Adipose tissue (tissue), 3 donors: Measurements from ENCODE around the gene BTBD19. TPM values are rescaled to one million over a fixed set of nuclear protein-coding genes. Genes with fewer than 3 reads are reported as not detected.

Experiments used
- H3K27ac ChIP-seq: one replicate; pipeline ENCODE4 v1.5.1; 2013; ENCODE audit warnings: low read depth, low read length
- WGBS, 3 donors: extraction: QIAGEN DNeasy Blood & Tissue Kit; methylation state at CpG; one replicate each; pipeline ENCODE4 v1.1.7; 2013; 5-methylcytosine and 5-hydroxymethylcytosine counted together
- polyA plus RNA-seq, 3 donors: library from polyadenylated mRNA; stranded (reverse); fragments of 200-250 nt; gene quantifications; one replicate each; pipeline ENCODE4 v1.2.3, GENCODE V29; 2013
- donor health status: healthy with polysubstance abuse.
- donor health status: Bipolar disorder and iron deficiency.
- donor health status: healthy.

Gene BTBD19
- polyA plus RNA-seq, 3 donors: 1.6 to 12.0 (median 10.8) TPM

- H3K27ac ChIP-seq: no peak within 1 kb of the TSS
- WGBS, 3 donors: 2 to 5% (median 2%) methylated on average over 50 to 72 of the region's 72 CpGs
These were observed 34.7 kb downstream of the BTBD19 start, which contains the start of gene PTCH2 for GRCh38 chr1:44842862-44843655. PTCH2 (minus strand) TSS chr1:44843253; CDS start chr1:44842932, 321 bp downstream.

- 88 to 92% (median 90%) methylated on average over 1 of the region's 1 CpG for WGBS, 3 donors
- no peak overlapping the region for H3K27ac ChIP-seq
These were observed 38.7 kb downstream of the BTBD19 start for GRCh38 chr1:44846985-44847384.

GRCh38 chr1:44847845-44848244 is 39.5 kb downstream of the BTBD19 start:
- 75 to 89% (median 85%) methylated on average over 1 of the region's 1 CpG for WGBS, 3 donors
- no peak overlapping the region for H3K27ac ChIP-seq

DNA sequence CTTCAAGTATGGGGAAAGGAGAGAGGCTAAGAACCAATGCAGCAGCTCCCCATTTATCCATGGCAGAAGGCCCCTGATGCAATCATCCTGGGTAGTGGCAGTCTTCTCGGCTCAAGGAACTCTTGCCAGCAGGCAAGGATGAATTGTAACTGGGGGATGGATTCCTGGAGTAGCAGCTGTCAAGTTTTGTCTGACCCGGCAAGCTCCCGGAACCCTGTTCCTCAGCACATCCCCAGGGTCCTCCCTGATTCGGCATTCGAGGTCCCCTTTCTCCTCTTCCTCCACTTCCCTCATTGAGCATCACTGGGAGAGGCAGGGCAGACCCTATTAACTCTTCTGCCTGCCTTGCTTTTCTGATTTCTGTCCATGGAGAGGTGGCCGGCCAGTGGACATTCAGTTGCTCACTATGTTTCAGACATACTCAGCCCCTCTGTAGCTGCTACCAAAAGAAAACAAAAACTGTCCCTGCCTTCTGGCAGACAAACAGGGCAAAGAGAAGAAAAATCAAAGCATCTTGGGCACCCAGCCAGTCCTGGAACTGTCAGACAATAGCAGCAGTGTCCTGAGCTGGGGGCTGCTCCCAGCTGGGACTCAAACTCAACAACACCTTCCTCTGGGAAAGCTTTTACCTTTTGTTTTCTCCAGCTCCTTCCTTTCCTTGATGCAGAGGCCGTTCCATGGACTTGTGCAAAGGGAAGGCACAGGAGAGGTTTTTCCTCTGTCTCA is 40.3 kb downstream of the BTBD19 start:
- H3K27ac ChIP-seq: no peak overlapping the region
- WGBS, 3 donors: 78 to 85% (median 83%) methylated on average over 7 of the region's 7 CpGs

- 86 to 89% (median 87%) methylated on average over 2 of the region's 2 CpGs for WGBS, 3 donors
These were observed 41.3 kb downstream of the BTBD19 start for GRCh38 chr1:44849575-44850132.

GRCh38 chr1:44851308-44851707 is 43.0 kb downstream of the BTBD19 start:
- no peak overlapping the region for H3K27ac ChIP-seq
- WGBS, 3 donors: 94 to 100% (median 100%) methylated on average over 1 of the region's 1 CpG

More at GRCh38 chr1:44849575-44850132, 41.3 kb downstream of the BTBD19 start:
- no peak overlapping the region for H3K27ac ChIP-seq

DNA sequence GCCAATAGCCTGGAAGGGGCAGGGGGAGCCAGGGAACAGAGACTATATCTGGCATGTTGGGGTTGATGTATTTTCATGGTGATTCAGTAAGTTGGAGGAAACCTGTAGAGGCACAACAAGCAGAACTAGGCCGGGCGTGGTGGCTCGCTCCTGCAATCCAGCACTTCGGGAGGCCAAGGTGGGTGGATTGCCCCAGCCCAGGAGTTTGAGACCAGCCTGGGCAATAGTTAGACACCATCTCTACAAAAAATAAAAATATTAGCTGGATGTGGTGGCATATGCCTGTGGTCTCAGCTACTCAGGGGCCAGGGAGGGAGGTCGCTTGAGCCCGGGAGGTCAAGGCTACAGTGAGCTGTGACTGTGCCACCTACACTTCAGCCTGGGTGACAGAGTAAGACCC is 44.9 kb downstream of the BTBD19 start:
- no peak overlapping the region for H3K27ac ChIP-seq
- 96 to 99% (median 99%) methylated on average over 6 of the region's 6 CpGs for WGBS, 3 donors

DNA sequence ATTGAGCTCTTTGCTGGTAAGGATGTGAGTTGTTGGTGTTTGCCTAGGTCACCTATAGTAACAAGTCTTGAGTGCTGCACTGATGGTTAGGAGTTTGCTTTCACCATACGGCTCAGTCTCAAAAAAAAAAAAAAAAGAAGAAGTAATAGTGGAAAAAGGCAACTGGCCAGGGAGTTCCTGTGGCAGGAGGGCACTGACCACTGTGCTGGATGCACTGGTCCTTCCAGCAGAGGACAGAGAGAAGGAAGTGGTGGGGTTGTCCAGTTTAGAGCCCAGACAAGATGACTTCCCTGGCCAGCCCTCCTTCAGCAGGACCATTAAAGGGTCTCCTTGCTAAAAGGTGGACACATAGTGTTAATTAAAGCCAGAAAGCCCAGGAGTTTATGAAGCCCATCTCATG is 46.6 kb downstream of the BTBD19 start:
- no peak overlapping the region for H3K27ac ChIP-seq
- WGBS, 3 donors: 58 to 100% (median 84%) methylated on average over 1 of the region's 1 CpG

- no peak overlapping the region for H3K27ac ChIP-seq
- 77 to 98% (median 84%) methylated on average over 7 of the region's 7 CpGs for WGBS, 3 donors
These were observed 47.4 kb downstream of the BTBD19 start for GRCh38 chr1:44855742-44856141.

DNA sequence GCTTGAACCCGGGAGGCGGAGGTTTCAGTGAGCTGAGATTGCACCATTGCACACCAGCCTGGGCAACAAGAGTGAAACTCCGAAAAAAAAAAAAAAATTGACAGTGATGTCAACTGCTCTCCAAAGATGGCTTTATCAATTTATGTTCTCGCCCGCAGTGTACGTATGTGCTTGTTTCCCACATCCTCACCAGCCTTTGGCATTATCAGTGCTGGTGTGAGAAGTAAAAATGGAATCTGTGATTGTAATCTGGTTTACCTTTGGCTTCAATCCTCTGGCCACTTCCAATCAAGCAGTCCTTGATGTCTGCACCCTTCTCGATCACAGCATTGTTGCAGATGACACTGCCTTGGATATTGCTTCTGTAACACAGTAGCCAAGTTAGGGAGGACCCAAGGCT is 49.1 kb downstream of the BTBD19 start:
- 93 to 96% (median 95%) methylated on average over 7 of the region's 7 CpGs for WGBS, 3 donors
- no peak overlapping the region for H3K27ac ChIP-seq

GRCh38 chr1:44860331-44860730 is 52.0 kb downstream of the BTBD19 start:
- 72 to 94% (median 73%) methylated on average over 1 of the region's 1 CpG for WGBS, 3 donors
- H3K27ac ChIP-seq: no peak overlapping the region

- no peak overlapping the region for H3K27ac ChIP-seq
- 67 to 74% (median 69%) methylated on average over 1 of the region's 1 CpG for WGBS, 3 donors
These were observed 52.6 kb downstream of the BTBD19 start for GRCh38 chr1:44860891-44861425.

GRCh38 chr1:44862829-44863401 is 54.6 kb downstream of the BTBD19 start:
- no peak overlapping the region for H3K27ac ChIP-seq
- WGBS, 3 donors: 75 to 90% (median 76%) methylated on average over 5 of the region's 5 CpGs

Other genes with a start within 250 kb of the BTBD19 start
- 10 to 100 TPM in 2 of 3 donors, 1 to 10 TPM in 1; 9.0 to 24.6 (median 13.3) TPM for gene TMEM53, start 134.0 kb upstream of the BTBD19 start, polyA plus RNA-seq
- gene ARMH1, start 133.8 kb upstream of the BTBD19 start, polyA plus RNA-seq: 1 to 10 TPM in 2 of 3 donors, under 1 TPM in 1; 0.56 to 5.1 (median 4.4) TPM
- gene RNU5D-1, start 77.4 kb upstream of the BTBD19 start, polyA plus RNA-seq: not detected
- gene KIF2C, start 68.7 kb upstream of the BTBD19 start, polyA plus RNA-seq: under 1 TPM; 0.18 to 0.45 (median 0.45) TPM
- 1,000 to 10,000 TPM; 1,595 to 3,591 (median 2,179) TPM for gene RPS8, start 33.0 kb upstream of the BTBD19 start, polyA plus RNA-seq
- under 1 TPM in 2 of 3 donors, not detected in 1; 0.16 to 0.21 TPM for gene BEST4, start 20.4 kb upstream of the BTBD19 start, polyA plus RNA-seq
- 10 to 100 TPM in 2 of 3 donors, 1 to 10 TPM in 1; 6.7 to 50.9 (median 39.8) TPM for gene PLK3, start 8.1 kb upstream of the BTBD19 start, polyA plus RNA-seq
- under 1 TPM in 2 of 3 donors, not detected in 1; 0.25 to 0.74 TPM for gene DYNLT4, start 1.2 kb upstream of the BTBD19 start, polyA plus RNA-seq
- gene PTCH2, start 34.7 kb downstream of the BTBD19 start, polyA plus RNA-seq: under 1 TPM; 0.26 to 0.56 (median 0.37) TPM
- 10 to 100 TPM; 13.5 to 28.0 (median 17.7) TPM for gene EIF2B3, start 178.1 kb downstream of the BTBD19 start, polyA plus RNA-seq
- 10 to 100 TPM; 32.6 to 45.7 (median 34.2) TPM for gene HECTD3, start 202.8 kb downstream of the BTBD19 start, polyA plus RNA-seq
- gene UROD, start 203.7 kb downstream of the BTBD19 start, polyA plus RNA-seq: 100 to 1,000 TPM in 2 of 3 donors, 10 to 100 TPM in 1; 34.7 to 104 (median 101) TPM